Activated CD8-positive, alpha-beta memory T cell treated with anti-CD3 and anti-CD28 coated beads for 24 hours (primary cell): Measurements from ENCODE around the gene HES6.
"Not testable (repeated sequence)": the region's sequence is repeated elsewhere in the genome, so short reads cannot be mapped to it uniquely, and the experiment has no call there.

Experiments used
- DNase-seq: peaks from one replicate; pipeline ENCODE4 v3.0.0-alpha.2; 2020

HES6 gene

DNA sequence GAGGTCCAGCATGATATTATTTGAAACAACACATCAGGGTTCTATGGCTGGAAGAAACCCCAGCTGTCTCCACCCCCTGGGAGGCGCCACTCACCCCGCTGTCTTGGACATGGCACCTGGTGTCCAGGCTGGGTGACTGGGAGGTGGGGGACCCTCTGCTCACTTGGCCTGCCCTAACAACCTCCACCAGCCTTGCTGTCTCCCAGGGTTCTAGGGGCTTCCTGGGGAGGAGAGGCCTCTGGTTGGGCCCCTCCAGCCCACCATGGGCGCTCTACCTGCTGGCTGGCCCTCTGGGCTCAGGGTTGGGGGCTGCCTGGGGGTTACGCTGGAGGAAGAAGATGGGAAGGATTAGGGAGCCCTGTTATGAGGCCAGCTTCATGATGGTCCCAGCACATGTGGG lies 32.3 kb upstream of the HES6 start:
- no peak for DNase-seq

DNA sequence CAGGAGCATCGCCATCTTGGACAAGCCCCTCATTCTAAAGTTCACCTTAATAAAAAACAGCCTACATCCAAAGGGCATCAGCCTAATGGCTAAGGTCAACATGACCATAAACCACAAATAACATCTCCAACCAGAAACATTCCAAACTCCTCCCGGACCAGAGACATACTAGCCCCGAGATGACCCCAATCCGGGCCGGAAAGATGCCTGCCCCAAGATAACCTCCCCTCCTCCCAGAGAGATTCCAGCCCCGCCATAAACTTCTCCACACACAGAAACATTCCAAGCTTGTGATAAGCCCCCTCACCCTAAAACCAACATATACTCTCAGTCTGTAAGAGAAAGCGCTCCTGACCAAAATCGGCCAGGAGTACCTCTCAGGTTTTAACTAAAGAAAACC lies 31.8 kb upstream of the HES6 start:
- not testable (repeated sequence) for DNase-seq

DNA sequence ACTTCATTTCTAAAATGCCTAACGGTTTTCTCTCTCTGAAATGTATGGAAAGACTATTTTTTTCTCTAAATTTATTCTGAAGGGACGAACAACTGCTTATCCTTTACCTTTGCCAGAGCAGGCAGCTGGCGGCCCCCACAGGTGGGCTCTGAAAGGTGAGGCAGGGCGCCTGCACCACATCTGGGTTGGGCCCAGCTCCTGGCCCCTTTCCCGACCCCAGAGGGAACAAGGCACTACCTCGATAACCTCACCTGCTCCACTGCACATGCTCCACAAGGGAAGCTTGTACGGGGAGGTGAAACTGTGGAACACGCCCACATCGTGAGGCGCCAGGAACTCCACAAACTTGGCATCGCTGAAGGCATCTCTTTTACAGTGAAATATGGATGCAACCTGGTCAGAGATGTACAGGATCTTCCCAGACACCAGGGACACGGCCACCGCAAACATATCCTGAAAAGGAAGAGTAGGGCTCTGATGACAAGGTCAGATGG lies 31.3 kb upstream of the HES6 start:
- DNase-seq: no peak

DNA sequence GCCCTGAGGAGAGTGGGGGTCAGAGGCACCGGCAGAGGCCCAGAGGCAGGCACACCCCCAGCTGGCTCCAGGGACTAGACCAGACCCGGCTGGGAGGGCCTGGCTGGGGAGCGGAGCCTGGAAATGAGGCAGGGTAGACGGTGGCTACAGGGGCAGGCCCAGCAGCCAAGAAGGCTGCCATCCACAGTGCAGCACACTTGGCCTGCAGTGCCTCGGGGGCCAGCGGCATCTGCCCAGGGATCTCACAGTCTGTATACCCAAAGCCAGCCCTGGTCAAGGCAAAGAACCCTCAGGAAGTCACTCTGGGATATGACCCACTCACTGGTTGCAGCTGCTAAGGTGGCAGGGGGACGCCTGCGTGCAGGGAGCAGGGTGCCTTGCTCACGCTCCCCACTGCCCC lies 30.8 kb upstream of the HES6 start:
- no peak for DNase-seq

DNA sequence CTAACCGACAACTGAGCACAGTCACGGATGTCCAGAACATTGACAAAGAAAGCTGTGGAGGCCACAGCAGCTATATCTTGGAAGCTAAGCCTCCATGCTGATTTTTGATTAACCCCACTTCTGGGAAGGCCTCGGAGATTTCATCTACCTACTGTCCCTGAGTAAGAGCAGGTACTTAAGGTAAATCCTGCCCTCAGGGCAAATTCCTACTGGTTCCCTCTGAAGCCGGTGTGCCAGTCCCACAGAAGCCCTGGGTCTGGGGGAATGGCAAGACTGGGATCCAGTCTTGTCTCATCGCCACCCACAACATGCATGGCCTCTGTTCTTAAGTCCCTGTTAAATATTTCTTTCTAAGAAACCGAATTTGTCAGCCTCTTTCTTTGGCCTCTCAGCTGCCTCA lies 29.9 kb upstream of the HES6 start:
- DNase-seq: no peak

DNA sequence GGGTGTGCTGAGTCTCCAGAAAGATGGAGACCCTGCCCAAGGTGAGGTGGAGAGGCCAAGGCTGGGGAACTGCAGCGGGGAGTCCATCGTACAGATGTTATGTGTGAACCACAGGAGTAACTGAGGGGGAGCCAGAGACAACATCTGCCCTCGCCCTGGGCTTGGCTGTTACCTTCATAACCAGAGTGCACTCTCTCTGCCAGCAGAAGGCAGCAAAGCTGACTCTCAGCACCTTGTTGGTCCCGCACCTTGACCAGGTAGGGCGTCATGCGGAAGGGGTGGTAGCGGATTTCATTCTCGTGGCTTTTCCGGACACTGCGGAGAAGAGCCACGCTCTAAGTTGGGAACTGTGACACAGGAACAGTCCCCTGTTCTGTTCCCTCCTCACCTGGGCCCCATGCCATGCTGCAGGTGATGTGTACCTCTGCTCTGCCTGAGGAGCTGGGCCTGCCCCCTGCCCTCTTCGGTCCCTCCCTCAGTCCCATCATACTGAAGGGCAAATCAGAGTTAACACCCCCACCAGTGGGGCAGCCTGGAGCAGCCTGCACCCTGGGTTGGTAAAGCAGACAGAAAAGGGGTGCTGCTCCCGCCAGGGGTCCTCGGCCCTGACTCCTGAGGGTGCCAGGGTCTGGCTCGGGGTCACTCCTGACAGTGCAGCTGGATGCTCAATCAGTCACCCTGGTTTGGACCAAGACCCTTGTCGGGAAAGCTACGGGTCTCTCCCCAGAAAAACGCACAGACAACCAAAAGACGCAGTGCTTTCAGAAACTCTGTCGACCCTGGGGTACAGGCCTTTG lies 28.2 kb upstream of the HES6 start:
- no peak for DNase-seq

DNA sequence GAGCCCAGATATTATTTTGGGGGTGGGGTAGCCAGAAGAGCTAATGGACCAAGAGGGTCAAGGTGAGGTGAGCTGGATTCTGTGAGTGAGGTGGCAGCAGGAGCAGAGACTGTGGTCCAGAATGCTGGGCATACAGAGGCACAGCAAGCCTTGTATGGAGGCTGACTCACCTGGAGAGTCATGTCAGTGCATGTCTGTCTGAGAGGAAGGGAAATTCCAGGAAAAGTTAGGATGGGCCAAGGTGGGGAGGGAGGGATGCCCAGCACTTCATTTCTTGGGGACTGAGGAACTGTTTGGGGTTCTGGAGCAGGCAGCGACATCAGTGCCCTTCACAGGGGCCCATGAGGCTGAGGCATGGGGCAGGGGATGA lies 27.5 kb upstream of the HES6 start:
- DNase-seq: no peak

DNA sequence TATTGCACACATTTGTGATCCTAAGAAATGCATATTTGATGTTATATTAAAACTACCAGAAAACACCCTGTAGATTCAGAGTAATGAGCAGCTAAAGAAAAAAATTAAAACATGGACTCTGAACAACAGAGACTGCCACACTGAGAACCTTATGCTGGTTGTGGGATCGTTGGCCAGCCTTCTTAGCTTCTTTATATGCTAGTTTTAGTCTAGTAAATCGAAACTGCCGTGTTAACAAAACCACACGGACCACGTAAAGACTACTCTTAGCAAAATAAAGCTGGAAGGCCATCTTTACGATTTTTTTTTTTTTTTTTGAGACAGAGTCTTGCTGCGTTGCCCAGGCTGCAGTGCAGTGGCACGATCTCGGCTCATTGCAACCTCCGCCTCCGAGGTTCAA lies 25.8 kb upstream of the HES6 start:
- DNase-seq: no peak

DNA sequence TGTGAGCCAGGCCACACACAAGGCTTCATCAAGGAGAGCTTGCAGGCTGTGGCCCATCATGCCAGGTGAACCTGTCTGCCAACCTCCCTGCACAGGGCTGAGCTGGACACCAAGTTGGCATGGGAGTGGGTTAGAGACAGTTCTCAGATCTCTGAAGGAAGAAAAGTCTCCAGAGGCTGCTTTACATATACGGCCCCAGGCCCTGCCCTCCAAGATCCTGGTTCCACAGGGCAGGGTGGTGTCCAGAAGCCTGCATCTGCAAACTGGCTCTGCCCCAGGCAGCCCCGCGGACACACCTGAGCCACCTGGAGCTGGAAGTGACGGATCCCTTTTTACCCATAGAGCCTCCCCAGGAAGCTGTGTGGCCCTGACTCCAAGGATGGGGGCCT lies 24.2 kb upstream of the HES6 start:
- no peak for DNase-seq

DNA sequence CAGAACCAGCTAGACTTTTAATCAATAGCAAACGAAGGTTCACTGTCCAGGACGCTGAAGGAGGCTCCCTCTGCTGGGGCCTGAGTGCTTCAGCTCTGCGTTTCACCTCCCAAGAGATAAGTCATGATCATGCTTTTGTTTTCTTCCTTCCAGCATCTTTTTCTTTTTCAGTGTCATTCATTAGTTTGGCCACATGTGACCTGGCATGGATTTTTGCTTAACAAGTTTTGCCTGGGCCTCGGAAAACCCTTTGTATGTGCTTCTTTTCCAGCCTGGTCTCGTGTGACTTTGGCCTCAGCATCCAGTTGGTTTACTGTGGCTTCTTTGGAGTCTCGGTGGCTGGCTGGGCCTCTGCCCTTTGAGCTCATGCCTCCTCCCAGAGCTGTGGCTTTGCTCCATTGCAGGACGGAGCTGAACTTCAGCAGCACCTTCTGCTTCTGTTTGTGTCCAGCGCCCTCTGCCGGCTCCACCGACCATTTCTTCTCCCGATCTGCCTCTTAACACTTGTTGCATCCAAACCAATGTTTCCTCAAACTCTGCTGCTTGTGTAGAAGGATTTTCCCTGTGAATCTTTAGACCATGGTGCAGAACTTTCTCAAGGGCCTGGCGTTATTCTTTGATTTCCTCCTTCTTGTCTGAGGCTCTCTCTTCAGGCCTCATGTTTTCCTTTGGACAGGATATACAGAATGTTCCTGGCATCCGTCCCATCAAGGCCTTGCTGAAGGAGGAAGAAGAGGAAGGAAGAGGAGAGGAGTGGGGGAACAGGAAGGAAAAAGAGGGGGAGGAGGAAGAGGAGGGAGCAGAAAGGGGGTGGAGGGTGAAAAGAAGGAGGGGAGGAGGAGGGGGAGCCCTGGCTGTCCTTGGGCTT lies 23.6 kb upstream of the HES6 start:
- DNase-seq: peak; percentile 83

DNA sequence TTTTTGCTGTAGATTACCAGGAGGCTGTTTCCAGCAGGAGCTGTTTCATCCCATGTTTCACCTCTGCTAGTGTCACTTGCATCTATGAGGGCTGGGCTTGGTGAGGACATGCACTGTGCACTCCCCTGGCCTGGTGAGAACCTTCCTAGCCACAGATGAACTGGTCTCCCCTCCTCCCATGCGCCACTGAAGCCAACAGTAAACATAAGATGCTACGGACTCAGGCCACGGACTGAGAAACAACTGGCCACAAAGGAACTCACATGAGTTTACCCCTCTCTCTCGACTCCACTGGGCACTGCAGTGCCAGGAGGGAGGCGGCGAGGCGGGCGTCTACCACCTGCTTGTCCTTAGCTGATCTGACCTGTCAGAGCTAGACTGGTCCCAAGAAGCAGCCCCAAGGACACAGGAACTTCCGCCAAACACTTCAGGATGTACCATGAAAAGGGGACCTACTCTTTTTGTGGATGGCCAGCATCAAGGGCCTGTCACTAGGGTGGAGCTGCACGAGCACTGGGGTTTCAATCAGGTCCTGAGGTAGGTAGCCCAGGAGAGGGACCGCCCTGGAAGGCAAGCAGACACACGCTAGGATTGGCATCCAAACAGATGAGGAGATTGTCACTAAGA lies 22.8 kb upstream of the HES6 start:
- DNase-seq: no peak

DNA sequence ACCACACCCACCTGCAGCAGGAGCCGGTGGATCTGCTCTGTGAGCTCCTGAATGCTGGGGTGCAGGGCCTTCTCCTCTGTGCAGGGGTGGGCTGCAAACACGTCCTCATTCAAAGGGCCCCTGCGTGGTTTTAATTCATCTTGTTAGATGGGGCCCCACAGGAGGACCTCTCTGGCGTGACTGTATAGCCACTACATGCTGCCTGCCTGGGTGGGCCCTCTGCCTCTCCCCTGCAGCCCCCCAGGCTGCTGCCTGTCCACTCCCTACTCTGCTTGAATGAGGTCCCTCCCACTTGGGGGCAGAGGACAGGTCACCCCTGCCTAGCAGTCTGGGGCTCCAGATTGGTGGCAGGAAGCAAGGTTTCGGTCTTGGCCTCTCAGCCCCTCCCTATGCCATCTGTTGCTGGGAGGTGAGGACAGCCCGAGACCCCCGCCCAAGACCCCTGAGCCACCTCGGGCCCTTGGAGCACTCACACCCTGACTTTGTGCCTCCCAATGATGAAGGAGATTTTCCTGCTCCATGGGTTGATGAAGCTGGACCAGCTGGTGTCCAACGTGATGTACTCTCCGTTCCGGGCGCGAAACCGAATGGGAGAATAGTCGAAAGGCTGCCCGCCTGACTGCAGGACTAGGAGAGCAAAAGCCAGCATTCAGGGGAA lies 22.0 kb upstream of the HES6 start:
- DNase-seq: no peak

DNA sequence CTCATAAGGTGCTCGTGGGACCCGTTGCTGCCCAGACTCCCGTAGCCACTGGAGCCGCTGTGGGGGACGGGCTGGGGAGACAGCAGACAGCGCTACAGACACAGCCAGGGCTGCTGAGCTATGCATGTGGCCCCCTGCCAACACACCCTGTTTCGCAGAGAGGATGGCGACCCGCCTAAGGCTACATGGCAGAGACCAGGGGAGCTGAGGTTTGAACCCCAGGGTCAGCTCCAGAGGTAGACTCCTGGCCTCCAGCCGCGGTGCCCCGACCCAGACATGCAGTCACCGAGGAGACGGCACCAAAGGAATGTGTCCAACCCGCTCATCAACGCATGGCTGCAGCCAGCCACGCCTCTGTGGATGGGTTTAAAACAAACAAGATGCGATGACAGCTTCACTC lies 21.0 kb upstream of the HES6 start:
- DNase-seq: no peak

DNA sequence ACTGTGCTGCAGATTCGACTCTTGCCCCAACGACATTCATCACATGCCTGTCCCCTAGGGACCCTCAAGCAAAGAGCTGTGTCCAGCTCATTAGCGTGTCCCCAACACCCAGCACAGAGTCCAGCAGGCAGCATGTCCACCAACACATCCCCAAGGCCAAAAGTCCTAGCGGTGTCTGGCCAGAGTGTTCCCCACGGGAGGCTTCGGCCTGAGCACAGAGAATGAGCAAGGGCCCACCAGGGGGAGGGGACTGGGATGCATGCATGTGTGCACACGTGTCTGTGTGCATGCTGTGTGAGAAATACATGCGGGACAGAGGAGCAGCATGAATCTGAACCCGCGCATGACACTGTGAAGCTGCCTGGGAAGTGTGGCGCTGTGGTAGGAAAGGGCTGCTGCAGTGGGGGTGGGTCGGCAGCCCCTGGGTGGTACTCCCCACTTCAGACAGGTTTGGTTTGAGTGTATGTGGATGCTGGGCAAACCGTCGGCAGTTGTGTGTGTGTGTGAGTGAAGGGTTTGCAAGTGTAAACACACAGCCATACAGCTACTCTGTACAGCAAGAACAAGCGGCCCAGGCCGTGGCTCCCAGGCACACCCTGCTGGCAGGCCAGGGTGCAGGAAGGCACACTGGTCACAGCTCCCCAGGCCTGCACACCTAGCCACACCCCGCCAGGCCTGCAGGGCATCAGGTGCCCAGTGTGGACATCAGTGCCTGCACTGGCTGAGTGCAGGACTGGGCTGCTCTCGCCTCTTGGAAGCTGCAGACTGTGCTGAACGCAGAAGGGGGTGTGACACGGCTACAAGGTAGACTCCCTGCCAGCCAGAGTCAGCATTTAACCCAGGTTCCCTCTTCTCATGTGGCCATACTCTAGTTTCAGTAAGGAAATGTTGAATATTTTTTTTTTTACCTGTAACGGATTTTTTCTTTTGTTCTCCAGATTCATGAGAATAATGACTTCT lies 19.5 kb upstream of the HES6 start:
- DNase-seq: no peak

DNA sequence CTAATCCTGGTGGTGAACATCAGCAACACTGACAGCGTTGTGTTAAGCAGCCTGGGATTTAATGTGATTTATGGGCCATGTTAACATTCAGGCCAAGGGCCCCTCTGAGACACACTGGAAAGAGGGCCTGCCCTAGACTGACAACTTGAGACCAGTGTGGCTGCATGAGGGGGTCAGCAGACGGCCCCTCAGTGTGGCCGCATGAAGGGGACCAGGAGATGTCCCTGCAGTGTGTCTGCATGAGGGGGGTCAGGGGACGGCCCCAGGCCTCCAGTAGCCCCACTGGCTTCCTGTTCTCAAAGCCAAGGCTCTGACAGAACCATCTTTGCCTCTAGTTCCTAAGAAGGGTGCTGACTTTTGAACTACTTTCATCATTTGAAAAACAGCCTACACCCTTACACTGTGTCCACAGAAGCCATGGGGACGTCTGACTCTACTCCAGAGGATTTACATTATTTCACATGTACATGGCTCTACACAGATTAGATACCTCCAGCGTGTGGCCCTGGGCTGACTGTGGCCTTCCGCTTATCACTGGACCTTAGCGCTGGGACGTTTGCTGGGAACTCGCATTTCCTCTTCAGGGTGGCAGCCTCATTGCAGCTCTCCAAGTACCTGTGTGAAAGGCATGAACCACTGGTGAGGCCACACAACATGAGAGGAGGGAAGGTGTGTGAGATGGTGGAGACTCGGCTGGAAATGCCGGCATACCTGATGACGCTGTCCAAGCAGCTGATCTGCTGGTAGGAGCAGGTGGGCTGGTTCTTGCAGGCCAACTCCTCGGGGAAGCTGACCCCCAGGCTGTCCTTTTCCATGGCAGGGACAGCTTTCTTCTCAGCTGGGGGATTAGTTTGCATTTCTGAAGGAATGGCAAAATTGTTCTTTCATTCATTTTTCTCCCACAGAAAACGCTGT lies 18.2 kb upstream of the HES6 start:
- DNase-seq: no peak

DNA sequence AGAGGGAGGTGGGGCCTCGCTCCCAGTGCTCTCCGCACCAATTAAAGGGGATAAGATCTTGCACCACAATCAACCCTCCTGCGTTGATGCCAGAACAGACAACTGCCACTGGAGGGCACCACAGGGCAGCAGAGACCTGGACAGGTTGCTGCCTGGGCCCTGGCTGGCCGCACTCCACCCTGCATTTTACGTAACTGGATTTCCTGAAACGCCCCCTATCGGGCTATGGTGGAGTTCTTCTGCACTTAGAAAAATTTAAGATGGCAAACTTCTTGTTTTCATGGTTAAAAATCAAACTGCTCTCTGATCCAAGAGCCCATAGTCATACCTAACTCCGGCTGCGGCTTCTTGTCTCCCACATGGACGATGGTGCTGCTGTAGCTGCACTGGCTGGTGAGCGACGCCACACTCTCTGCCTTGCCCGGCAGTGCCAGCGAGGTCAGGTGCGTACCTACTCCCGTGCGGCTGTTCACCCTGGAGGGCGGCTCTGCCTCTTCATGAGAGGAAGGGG lies 16.8 kb upstream of the HES6 start:
- peak; percentile 82 for DNase-seq

DNA sequence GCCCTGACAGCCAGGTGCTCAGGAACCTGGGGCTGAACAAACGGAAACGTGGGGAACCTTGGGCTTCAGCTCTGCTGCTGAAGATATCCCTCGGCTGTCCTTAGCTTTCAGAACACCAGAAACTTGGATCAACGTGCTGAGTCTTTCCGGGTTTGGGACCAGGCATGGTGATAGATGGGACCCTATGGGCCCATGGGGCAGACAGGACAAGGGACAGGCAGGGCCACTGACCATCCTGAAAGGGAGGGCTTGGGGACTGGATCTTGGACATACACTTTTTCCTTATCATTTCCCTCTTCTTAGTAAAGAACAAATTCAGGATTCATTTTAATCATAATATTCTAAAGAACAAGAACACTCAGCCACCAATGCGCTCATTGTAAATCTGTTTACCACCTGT lies 16.3 kb upstream of the HES6 start:
- no peak for DNase-seq

DNA sequence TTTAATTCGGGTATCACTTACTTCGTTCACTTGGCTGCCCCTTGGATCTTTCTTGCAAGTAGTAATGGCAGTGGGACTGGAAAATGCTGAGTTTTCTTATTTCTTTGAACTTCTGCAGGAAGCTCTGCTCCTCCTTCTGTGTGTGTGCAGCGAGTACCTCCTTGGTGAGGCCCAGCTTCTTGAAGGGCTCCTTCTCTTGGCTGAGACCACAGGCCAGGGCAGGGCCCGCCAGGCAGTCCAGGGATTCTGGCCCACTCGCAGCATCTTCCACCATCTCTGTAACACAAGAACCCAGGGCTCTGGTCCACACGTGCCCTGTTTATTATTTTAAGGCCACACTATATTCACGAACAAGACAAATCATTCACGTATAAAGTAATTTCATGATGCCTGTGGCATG lies 15.8 kb upstream of the HES6 start:
- DNase-seq: no peak

DNA sequence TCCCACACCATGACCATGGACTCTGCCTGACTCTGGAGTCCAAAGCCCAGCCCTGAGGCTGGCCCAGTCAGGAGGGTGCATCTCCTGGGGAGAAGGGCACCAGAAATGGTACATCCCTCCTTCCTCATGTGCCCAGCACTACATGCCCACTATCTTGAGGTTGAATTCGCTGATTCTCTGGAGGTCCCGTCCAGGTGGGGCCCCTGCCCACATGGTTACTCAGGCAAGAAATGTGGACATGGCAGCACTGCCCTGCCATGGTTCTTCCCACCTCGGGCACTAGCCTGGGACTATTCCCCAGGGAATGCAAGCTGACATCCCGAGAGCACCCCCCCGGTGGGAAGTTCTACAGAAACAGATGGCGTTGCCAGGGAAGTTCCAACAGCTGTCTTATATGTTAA lies 15.3 kb upstream of the HES6 start:
- no peak for DNase-seq

DNA sequence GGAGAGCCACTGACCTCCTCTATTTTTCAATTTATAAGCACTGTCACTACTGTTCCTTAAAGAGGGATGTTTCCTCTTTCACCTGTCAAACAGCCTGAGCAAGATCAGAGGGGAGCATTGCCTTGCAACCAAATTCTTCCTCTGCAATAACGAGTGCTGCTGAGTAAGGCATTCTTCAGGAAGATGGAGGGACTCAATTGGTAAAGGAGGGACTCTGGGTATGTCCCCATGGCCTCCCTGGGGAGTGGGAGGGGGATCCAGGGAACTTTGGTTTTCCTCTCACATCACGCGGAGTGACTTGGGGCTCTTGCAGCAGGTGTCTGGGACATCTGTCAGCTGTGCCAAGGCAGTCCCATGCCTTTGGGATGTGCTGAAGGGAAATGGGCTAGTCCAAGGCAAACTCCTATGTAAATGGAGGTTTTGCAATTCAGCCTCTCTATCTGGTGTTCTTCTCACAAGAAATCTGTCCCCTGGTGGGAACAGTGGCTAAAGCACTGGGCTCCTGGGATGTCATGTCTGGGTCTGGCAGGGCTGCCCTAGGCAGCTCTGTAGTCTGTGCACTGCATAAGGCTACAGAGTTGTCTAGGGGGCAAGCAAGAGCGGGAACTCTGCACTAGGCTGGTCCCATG lies 14.4 kb upstream of the HES6 start:
- no peak for DNase-seq
